Caco-2 (cell line): ENCODE results near the gene SOX5. TPM values are rescaled to one million over a fixed set of nuclear protein-coding genes. Genes with fewer than 3 reads are reported as not detected.

Source experiments
- BruUV-seq: library from RNA; stranded (reverse); fragments of 400-500 nt; replicated peaks from 2 replicates; lab custom pipeline; 2021; lab: Mats Ljungman, UMichigan
- CTCF ChIA-PET: fragments of 300-600 bp; sonication (Branson Sonifier 250); formaldehyde crosslinking; loops from one replicate; lab custom pipeline; 2022; ENCODE audit warnings: antibody characterized with exemption; lab: Charles Lee
- POLR2A ChIA-PET: fragments of 300-600 bp; sonication (Branson Sonifier 250); formaldehyde crosslinking; loops from one replicate; lab custom pipeline; 2022; ENCODE audit warnings: antibody characterized with exemption; lab: Charles Lee
- DNase-seq, 2 experiments: peaks; one replicate each; pipeline versions ENCODE4 v3.0.0 to v3.0.0-alpha.2; 2020 to 2022
- H3K27me3 ChIP-seq: replicated peaks from 2 replicates; pipeline ENCODE4 v1.6.0; 2011; ENCODE audit warnings: low read length; ENCODE audit not compliant: control insufficient read depth, insufficient read depth
- H3K36me3 ChIP-seq: 2 replicates; pipeline ENCODE4 v1.5.1; 2011; ENCODE audit warnings: low read length; ENCODE audit not compliant: control insufficient read depth, insufficient read depth
- H3K4me1 ChIP-seq: fragments of 250-450 bp; sonication (Bioruptor Pico); 2 replicates; pipeline ENCODE4 v1.5.1; 2020; ENCODE audit warnings: mild to moderate bottlenecking
- H3K4me3 ChIP-seq: 2 replicates; pipeline ENCODE4 v1.5.1; 2011; ENCODE audit warnings: low read depth, mild to moderate bottlenecking, control low read depth, low read length
- H3K9me3 ChIP-seq: fragments of 250-450 bp; sonication (Bioruptor Pico); 2 replicates; pipeline ENCODE4 v1.5.1; 2020; ENCODE audit warnings: mild to moderate bottlenecking, moderate library complexity
- H3K27ac Mint-ChIP-seq: one replicate; pipeline ENCODE4 v1.8.0; 2022; ENCODE audit warnings: mixed read lengths; ENCODE audit not compliant: unreplicated experiment
- H3K27me3 Mint-ChIP-seq: one replicate; pipeline ENCODE4 v1.8.0; 2022; ENCODE audit warnings: mixed read lengths; ENCODE audit not compliant: insufficient read depth, unreplicated experiment
- H3K36me3 Mint-ChIP-seq: one replicate; pipeline ENCODE4 v1.8.0; 2022; ENCODE audit warnings: mild to moderate bottlenecking, mixed read lengths; ENCODE audit not compliant: insufficient read depth, unreplicated experiment
- H3K4me1 Mint-ChIP-seq: one replicate; pipeline ENCODE4 v1.8.0; 2022; ENCODE audit warnings: low read depth, mixed read lengths; ENCODE audit not compliant: unreplicated experiment
- H3K4me3 Mint-ChIP-seq: one replicate; pipeline ENCODE4 v1.8.0; 2022; ENCODE audit warnings: mild to moderate bottlenecking, moderate library complexity, mixed read lengths; ENCODE audit not compliant: unreplicated experiment
- H3K9me3 Mint-ChIP-seq: one replicate; pipeline ENCODE4 v1.8.0; 2022; ENCODE audit warnings: mixed read lengths; ENCODE audit not compliant: unreplicated experiment
- CTCF ChIP-seq, 2 experiments: fragments of 200-600 bp in 1 of 2; IDR thresholded peaks; 1 replicate in 1 of 2; 2 replicates in 1 of 2; pipeline versions ENCODE4 v1.5.1 to v1.8.0; 2011 to 2022; ENCODE audit warnings: antibody characterized with exemption in 1 of 2, control low read depth in 1 of 2, inconsistent platforms in 1 of 2, low read depth in 1 of 2, low read length in 1 of 2, mild to moderate bottlenecking in 1 of 2, moderate library complexity in 1 of 2; ENCODE audit not compliant: insufficient read depth in 1 of 2, severe bottlenecking in 1 of 2, unreplicated experiment in 1 of 2
- intact Hi-C: fragments of 100-400 bp; cut with micrococcal nuclease; formaldehyde crosslinking; loops from one replicate; pipeline ENCODE4 v1.10.0; 2022; ENCODE audit not compliant: unreplicated experiment
- total RNA-seq: library from RNA; stranded (reverse); gene quantifications from 2 replicates; pipeline ENCODE4 v1.2.3, GENCODE V29; 2022

SOX5 gene
- total RNA-seq, 1 experiment from 2014 or later = 15.4 TPM

- no TSS peak for BruUV-seq
- no peak overlapping the region for H3K4me3 ChIP-seq
- ChIA-PET CTCF (no interaction called here), POLR2A (no interaction called here)
- H3K27me3 ChIP-seq = no peaks in the 10 kb centered on the region
- Mint-ChIP-seq H3K4me3 (no peak overlapping the region), H3K27ac (no peak overlapping the region), H3K4me1 (no peaks in the 10 kb centered on the region), H3K9me3 (no peaks in the 10 kb centered on the region), H3K36me3 (no peaks in the 10 kb centered on the region), H3K27me3 (no peaks in the 10 kb centered on the region)
- no peaks in the 10 kb centered on the region for H3K36me3 ChIP-seq
- TF ChIP-seq CTCF (IDR thresholded peaks at IDR 0.05; ENCODE audit: insufficient read depth in 1 of 2, low read depth in 1 of 2, low read length in 1 of 2, severe bottlenecking in 1 of 2, unreplicated experiment in 1 of 2) = no peak
- intact Hi-C loops = no loop called here
- H3K4me1 ChIP-seq = no peaks in the 10 kb centered on the region
- no peaks in the 10 kb centered on the region; the same call in 1 of the 2 replicates for H3K9me3 ChIP-seq
- DNase-seq = no peak
These were observed 291.9 kb downstream of the SOX5 start for GRCh38 chr12:23657598-23657997.

GRCh38 chr12:23655884-23656283 lies 293.6 kb downstream of the SOX5 start:
- H3K9me3 Mint-ChIP-seq = no peaks in the 10 kb centered on the region
- no TSS peak for BruUV-seq
- H3K4me1 Mint-ChIP-seq = no peaks in the 10 kb centered on the region
- Histone ChIP-seq H3K36me3 (no peaks in the 10 kb centered on the region), H3K27me3 (no peaks in the 10 kb centered on the region), H3K4me1 (no peaks in the 10 kb centered on the region), H3K9me3 (no peaks in the 10 kb centered on the region; the same call in 1 of the 2 replicates), H3K4me3 (no peak overlapping the region)
- POLR2A ChIA-PET = no interaction called here
- peaks cover 3% of the 10 kb centered on the region for H3K27me3 Mint-ChIP-seq
- H3K4me3 Mint-ChIP-seq = no peak overlapping the region
- intact Hi-C loops = no loop called here
- no peak for DNase-seq
- no peaks in the 10 kb centered on the region for H3K36me3 Mint-ChIP-seq
- no peak overlapping the region for H3K27ac Mint-ChIP-seq
- TF ChIP-seq CTCF (IDR thresholded peaks at IDR 0.05; ENCODE audit: insufficient read depth in 1 of 2, low read depth in 1 of 2, low read length in 1 of 2, severe bottlenecking in 1 of 2, unreplicated experiment in 1 of 2) = no peak
- CTCF ChIA-PET = no interaction called here

- CTCF ChIA-PET = no interaction called here
- Mint-ChIP-seq H3K36me3 (no peaks in the 10 kb centered on the region), H3K4me3 (no peak overlapping the region), H3K9me3 (no peaks in the 10 kb centered on the region), H3K4me1 (no peaks in the 10 kb centered on the region), H3K27me3 (peaks cover 3% of the 10 kb centered on the region), H3K27ac (no peak overlapping the region)
- POLR2A ChIA-PET = no interaction called here
- BruUV-seq = no TSS peak
- no peak overlapping the region for H3K4me3 ChIP-seq
- no peaks in the 10 kb centered on the region for H3K27me3 ChIP-seq
- no peaks in the 10 kb centered on the region for H3K36me3 ChIP-seq
- H3K4me1 ChIP-seq = no peaks in the 10 kb centered on the region
- intact Hi-C loops = no loop called here
- no peaks in the 10 kb centered on the region; the same call in 1 of the 2 replicates for H3K9me3 ChIP-seq
- no peak for TF ChIP-seq CTCF (IDR thresholded peaks at IDR 0.05; ENCODE audit: insufficient read depth in 1 of 2, low read depth in 1 of 2, low read length in 1 of 2, severe bottlenecking in 1 of 2, unreplicated experiment in 1 of 2)
- DNase-seq = no peak
These were observed 294.4 kb downstream of the SOX5 start for GRCh38 chr12:23655112-23655511.
